A172 (cell line): ENCODE data around the gene FRMD5. TPM values are rescaled to one million over a fixed set of nuclear protein-coding genes. Genes with fewer than 3 reads are reported as not detected.

Experiments
- DNase-seq: peaks from one replicate; pipeline ENCODE4 v3.0.0-alpha.2; 2015; ENCODE audit warnings: low spot score
- total RNA-seq: library from RNA; depleted of rRNA; stranded (reverse); fragments of >200 nt; shearing (Covaris generic); gene quantifications from 2 replicates; pipeline ENCODE4 v1.2.3, GENCODE V29; 2014

FRMD5 gene
- total RNA-seq, 1 experiment from 2014 or later: 13.2 TPM

- no peak for DNase-seq
These were observed 34.3 kb downstream of the FRMD5 start for GRCh38 chr15:44160796-44161195.

GRCh38 chr15:44159492-44159891 is 35.6 kb downstream of the FRMD5 start:
- DNase-seq: no peak

- DNase-seq: no peak
These were observed 37.0 kb downstream of the FRMD5 start for GRCh38 chr15:44158111-44158510.

GRCh38 chr15:44157679-44158078 is 37.4 kb downstream of the FRMD5 start:
- peak; percentile 96 for DNase-seq

- DNase-seq: no peak
These were observed 41.7 kb downstream of the FRMD5 start for GRCh38 chr15:44153352-44153751.

GRCh38 chr15:44149224-44149623 is 45.8 kb downstream of the FRMD5 start:
- DNase-seq: no peak

GRCh38 chr15:44148580-44148979 is 46.5 kb downstream of the FRMD5 start:
- no peak for DNase-seq

GRCh38 chr15:44147636-44148035 is 47.4 kb downstream of the FRMD5 start:
- no peak for DNase-seq

- DNase-seq: no peak
These were observed 49.6 kb downstream of the FRMD5 start for GRCh38 chr15:44145495-44145894.

- no peak for DNase-seq
These were observed 50.1 kb downstream of the FRMD5 start for GRCh38 chr15:44144992-44145391.

- no peak for DNase-seq
These were observed 50.9 kb downstream of the FRMD5 start for GRCh38 chr15:44144184-44144583.

GRCh38 chr15:44137750-44138149 is 57.3 kb downstream of the FRMD5 start:
- peak; percentile 41 for DNase-seq

GRCh38 chr15:44136991-44137477 is 58.0 kb downstream of the FRMD5 start:
- DNase-seq: no peak

GRCh38 chr15:44132057-44132456 is 63.0 kb downstream of the FRMD5 start:
- DNase-seq: no peak

GRCh38 chr15:44130778-44131177 is 64.3 kb downstream of the FRMD5 start:
- no peak for DNase-seq

- no peak for DNase-seq
These were observed 65.2 kb downstream of the FRMD5 start for GRCh38 chr15:44129911-44130310.

- no peak for DNase-seq
These were observed 66.6 kb downstream of the FRMD5 start for GRCh38 chr15:44128443-44128842.

GRCh38 chr15:44125879-44126278 is 69.2 kb downstream of the FRMD5 start:
- DNase-seq: no peak

GRCh38 chr15:44102675-44103254 is 92.3 kb downstream of the FRMD5 start:
- DNase-seq: peak; percentile 95

- peak; percentile 70 for DNase-seq
These were observed 93.1 kb downstream of the FRMD5 start for GRCh38 chr15:44101944-44102343.

- no peak for DNase-seq
These were observed 93.8 kb downstream of the FRMD5 start for GRCh38 chr15:44101286-44101685.

- no peak for DNase-seq
These were observed 95.4 kb downstream of the FRMD5 start for GRCh38 chr15:44099671-44100070.

GRCh38 chr15:44097552-44097951 is 97.5 kb downstream of the FRMD5 start:
- DNase-seq: no peak

- peak; percentile 10 for DNase-seq
These were observed 98.5 kb downstream of the FRMD5 start for GRCh38 chr15:44096596-44096995.
